ENCODE measurements around the gene ART1. TPM values are rescaled to one million over a fixed set of nuclear protein-coding genes. Genes with fewer than 3 reads are reported as not detected.

Gene ART1
- total RNA-seq, 1 donor from 2014 or later, result not detected

DNA sequence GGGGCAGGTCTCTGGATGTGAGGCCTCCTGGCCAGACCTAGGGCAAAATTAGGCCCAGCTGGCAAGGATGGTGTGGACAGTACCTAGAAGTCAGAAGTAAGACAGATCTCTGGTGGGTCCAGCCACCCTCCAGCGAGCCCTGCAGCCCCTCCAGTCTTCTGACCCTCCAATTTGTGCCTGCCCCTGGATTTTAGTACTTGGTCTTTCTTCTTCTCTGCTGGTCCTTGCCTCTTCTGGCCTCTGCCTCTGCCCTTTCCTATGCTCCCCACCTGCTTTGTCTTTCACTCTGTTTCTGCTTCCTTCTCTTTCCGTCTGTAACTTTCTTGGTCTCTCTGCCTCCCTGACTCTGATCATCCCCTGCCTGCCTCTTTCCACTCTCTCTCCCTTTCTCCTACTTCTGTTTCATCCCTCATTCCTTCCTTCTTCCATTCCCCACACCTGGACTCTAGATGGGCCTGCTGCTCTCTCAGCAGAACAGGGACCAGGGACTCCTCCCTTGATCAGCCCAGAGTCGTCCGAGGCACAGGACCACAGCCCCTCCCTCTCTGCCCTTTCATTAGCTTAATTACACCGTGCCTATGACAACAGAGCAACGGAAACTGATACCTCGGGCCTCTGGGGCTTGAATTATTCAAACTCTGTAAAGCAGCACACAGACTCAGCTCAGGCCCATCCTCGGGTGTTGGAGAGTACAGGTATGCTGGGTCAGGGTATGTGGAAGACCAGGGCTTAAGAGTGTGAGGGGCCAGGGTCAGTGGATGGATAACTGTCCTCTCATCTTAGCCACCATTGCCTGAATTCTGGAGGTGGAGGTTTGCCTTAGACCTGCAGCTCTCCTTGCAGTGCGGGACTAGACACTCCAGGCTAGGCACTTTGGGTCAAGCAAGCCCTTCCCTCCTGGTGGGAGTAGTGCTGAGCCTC lies 26.7 kb downstream of the ART1 start, which contains the start of gene CHRNA10:
Gene CHRNA10 (minus strand): TSS at position 51 of the 921 bp plus-strand sequence. CDS start 72 bp downstream, outside the sequence.
- no peaks in the 10 kb centered on the region for H3K4me1 Mint-ChIP-seq (ENCODE audit: unreplicated experiment)
- H3K9me3 Mint-ChIP-seq (ENCODE audit: unreplicated experiment), result no peaks in the 10 kb centered on the region
- H3K27me3 Mint-ChIP-seq (ENCODE audit: unreplicated experiment), result no peaks in the 10 kb centered on the region
- TF ChIP-seq, protein P1, sequence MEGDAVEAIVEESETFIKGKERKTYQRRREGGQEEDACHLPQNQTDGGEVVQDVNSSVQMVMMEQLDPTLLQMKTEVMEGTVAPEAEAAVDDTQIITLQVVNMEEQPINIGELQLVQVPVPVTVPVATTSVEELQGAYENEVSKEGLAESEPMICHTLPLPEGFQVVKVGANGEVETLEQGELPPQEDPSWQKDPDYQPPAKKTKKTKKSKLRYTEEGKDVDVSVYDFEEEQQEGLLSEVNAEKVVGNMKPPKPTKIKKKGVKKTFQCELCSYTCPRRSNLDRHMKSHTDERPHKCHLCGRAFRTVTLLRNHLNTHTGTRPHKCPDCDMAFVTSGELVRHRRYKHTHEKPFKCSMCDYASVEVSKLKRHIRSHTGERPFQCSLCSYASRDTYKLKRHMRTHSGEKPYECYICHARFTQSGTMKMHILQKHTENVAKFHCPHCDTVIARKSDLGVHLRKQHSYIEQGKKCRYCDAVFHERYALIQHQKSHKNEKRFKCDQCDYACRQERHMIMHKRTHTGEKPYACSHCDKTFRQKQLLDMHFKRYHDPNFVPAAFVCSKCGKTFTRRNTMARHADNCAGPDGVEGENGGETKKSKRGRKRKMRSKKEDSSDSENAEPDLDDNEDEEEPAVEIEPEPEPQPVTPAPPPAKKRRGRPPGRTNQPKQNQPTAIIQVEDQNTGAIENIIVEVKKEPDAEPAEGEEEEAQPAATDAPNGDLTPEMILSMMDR (IDR thresholded peaks at IDR 0.05), result no peak
- no peak within 1 kb of the TSS for H3K4me3 Mint-ChIP-seq (ENCODE audit: unreplicated experiment)
- no peak for DNase-seq (ENCODE audit: extremely low spot score, unreplicated experiment)
- H3K36me3 Mint-ChIP-seq (ENCODE audit: unreplicated experiment), result peaks cover 43% of the 10 kb centered on the region
- H3K27ac Mint-ChIP-seq (ENCODE audit: unreplicated experiment), result peak within 1 kb of the TSS; percentile 14

DNA sequence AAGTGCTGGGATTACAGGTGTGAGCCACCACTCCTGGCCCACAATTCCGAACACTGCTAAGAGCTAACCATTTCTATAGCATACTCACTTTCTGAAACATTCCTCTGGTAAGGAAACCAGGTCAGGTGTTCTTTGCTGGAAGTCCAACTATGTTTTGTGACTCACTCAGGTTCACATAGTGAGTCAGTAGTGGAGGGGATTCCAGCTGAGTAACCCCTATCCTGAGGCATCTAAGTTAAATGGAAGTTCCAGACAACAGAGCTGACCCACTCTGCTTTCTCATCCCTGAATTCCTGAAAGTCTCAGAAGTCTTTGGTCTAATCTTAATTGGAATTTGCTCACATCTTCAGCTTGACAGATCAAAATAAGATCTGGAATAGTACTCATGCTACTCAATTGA lies 29.3 kb downstream of the ART1 start:
- Mint-ChIP-seq H3K36me3 (ENCODE audit: unreplicated experiment) (peaks cover 51% of the 10 kb centered on the region), H3K27me3 (ENCODE audit: unreplicated experiment) (no peaks in the 10 kb centered on the region), H3K27ac (ENCODE audit: unreplicated experiment) (no peak overlapping the region), H3K4me1 (ENCODE audit: unreplicated experiment) (no peaks in the 10 kb centered on the region), H3K4me3 (ENCODE audit: unreplicated experiment) (no peak overlapping the region), H3K9me3 (ENCODE audit: unreplicated experiment) (no peaks in the 10 kb centered on the region)
- DNase-seq (ENCODE audit: extremely low spot score, unreplicated experiment), result no peak
- TF ChIP-seq, protein P1 (IDR thresholded peaks at IDR 0.05), result no peak

DNA sequence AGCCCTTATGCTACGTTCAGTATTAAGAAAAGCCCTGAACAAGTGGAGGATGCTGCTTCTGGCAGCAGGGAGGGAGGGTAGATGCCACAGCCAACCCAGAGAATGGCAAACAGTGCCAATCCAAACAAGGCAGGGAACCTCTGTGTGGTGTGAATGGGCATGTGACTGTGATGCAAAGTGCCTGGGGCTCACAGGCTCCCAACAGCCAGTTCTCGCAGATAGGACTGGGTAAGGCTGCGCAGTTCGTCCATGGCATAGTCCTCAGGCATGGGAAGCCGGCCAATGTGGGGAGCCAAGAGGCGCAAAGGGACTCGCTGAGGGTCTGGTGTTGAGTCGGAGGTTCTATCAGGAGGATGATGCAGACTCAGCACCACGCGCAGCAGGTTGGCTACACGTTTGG lies 31.0 kb downstream of the ART1 start:
- TF ChIP-seq, protein P1 (IDR thresholded peaks at IDR 0.05), result no peak
- Mint-ChIP-seq H3K9me3 (ENCODE audit: unreplicated experiment) (no peaks in the 10 kb centered on the region), H3K4me1 (ENCODE audit: unreplicated experiment) (no peaks in the 10 kb centered on the region), H3K27ac (ENCODE audit: unreplicated experiment) (no peak overlapping the region), H3K27me3 (ENCODE audit: unreplicated experiment) (no peaks in the 10 kb centered on the region), H3K36me3 (ENCODE audit: unreplicated experiment) (peaks cover 58% of the 10 kb centered on the region), H3K4me3 (ENCODE audit: unreplicated experiment) (no peak overlapping the region)
- DNase-seq (ENCODE audit: extremely low spot score, unreplicated experiment), result peak; percentile 81

DNA sequence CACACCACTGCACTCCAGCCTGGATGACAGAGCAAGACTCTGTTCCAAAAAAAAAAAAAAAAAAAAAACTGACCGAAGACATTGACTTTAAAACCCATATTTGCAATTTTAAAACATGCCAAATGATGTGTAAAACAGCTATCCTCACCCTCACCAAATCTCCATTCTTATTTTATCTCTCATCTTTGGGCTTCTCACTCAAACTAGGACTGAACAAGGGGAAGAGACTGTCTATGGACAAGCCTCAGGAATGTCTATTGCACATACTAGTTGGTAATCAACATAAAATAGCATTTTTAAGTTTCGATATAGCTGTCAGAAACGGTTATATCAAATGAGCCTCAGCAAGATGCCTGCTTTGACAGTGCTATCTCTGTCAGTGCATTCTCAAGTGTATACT lies 34.1 kb downstream of the ART1 start:
- H3K36me3 Mint-ChIP-seq (ENCODE audit: unreplicated experiment), result peaks cover 67% of the 10 kb centered on the region
- DNase-seq (ENCODE audit: extremely low spot score, unreplicated experiment), result no peak
- no peak overlapping the region for H3K4me3 Mint-ChIP-seq (ENCODE audit: unreplicated experiment)
- no peak overlapping the region for H3K27ac Mint-ChIP-seq (ENCODE audit: unreplicated experiment)
- H3K27me3 Mint-ChIP-seq (ENCODE audit: unreplicated experiment), result no peaks in the 10 kb centered on the region
- no peaks in the 10 kb centered on the region for H3K9me3 Mint-ChIP-seq (ENCODE audit: unreplicated experiment)
- H3K4me1 Mint-ChIP-seq (ENCODE audit: unreplicated experiment), result no peaks in the 10 kb centered on the region
- TF ChIP-seq, protein P1 (IDR thresholded peaks at IDR 0.05), result no peak

DNA sequence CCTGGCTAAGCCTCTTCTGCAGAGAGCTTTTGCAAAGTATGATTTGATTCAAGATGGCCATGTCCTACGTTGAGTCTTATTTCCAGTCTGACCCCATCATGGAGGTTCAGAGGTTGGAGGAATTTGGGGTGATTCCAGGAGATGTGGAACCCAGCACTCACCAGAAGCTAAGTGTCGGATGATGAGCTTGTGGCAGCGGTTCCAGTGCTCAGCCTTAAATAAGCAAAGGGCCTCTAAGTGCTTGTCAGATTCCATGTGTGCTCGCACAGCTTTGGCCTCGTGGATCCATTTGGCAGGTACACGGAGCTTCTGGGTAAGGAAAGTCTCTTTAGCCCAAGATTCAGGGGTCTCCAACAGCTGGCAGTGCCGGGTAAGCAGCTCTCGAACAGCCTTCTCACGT lies 38.1 kb downstream of the ART1 start:
- Mint-ChIP-seq H3K9me3 (ENCODE audit: unreplicated experiment) (no peaks in the 10 kb centered on the region), H3K4me3 (ENCODE audit: unreplicated experiment) (no peak overlapping the region), H3K27ac (ENCODE audit: unreplicated experiment) (no peak overlapping the region), H3K27me3 (ENCODE audit: unreplicated experiment) (no peaks in the 10 kb centered on the region), H3K36me3 (ENCODE audit: unreplicated experiment) (peaks cover 61% of the 10 kb centered on the region), H3K4me1 (ENCODE audit: unreplicated experiment) (peaks cover 8% of the 10 kb centered on the region)
- DNase-seq (ENCODE audit: extremely low spot score, unreplicated experiment), result no peak
- TF ChIP-seq, protein P1 (IDR thresholded peaks at IDR 0.05), result no peak
